Measurements from ENCODE around the gene MRPS34.

The MRPS34 gene

DNA sequence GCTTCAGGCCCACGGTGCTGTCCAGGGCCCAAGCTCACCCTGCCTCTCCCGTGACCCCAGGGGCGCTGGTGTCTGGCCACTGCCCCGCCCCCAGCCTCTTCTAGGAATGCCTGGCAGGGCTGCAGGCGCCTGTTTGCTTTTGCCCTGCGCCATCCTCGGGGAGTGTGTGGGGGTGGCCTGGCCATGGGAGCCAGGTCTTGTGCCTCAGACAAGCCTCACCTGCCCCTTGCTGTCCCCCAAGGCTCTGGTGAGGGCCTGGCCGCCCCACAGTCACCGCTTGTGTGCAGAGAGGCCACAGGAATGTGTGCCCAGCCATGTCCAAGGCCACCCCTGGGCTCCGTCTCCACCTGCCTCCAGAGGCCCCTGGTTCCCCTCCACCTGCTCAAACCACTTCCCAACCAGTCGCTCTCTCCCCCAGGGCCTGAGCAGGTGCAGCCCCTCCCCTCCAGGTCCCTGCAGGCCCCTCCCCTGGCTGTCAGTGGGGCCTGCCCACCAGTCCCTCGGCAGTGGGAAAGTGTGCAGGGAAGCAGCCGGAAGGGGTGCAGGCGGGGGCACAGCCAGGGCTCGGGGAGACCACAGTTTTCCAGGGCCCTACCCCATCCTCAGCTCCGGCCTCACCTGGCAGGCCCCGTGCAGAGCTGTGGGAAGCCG, 21.4 kb upstream of the MRPS34 start:
- DNase-seq (ENCODE audit: low spot score) = no peak

DNA sequence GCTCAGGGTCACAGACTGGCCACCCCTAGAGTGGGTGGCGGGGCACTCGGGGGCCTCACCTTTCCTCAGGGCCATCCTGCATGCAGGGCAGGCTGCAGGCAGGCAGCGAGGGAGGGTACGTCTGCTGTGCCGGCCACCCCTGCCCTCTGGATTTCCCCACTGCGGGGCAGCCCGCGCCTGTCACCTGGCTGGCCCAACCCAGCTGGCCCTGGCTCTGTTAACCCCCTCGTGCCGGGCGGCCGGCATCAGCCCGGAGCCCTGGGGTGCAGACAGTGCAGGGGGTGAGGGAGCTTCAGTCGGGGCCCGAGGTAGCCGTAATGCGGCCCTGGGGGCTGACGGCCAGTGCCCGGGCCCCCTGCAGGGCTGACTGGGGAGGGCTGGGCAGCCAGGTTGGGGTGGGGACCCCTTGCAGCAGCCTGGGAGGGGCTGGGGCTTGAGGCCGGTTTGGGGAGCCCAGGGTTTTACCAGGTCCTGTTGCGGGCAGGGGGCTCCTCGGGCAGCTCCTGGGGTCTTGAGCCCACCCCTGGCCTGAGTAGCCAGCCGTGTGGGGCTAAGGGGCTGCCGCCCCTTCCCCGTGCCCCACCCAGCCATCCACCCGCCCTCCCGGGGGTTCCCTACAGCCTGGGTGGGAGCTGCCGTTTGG, 20.8 kb upstream of the MRPS34 start, which contains the start of gene IGFALS:
Gene IGFALS, minus strand, starts transcription at position 128 of the 643 bp plus-strand sequence. Its CDS starts 53 bp downstream, at position 75.
- no peak for DNase-seq (ENCODE audit: low spot score)

- no peak for DNase-seq (ENCODE audit: low spot score)
Measured at GRCh38 chr16:1792836-1793577, 20.1 kb upstream of the MRPS34 start.

- DNase-seq (ENCODE audit: low spot score) = no peak
Measured at GRCh38 chr16:1791943-1792812, 19.2 kb upstream of the MRPS34 start.

GRCh38 chr16:1791256-1791942, 18.5 kb upstream of the MRPS34 start:
- no peak for DNase-seq (ENCODE audit: low spot score)

DNA sequence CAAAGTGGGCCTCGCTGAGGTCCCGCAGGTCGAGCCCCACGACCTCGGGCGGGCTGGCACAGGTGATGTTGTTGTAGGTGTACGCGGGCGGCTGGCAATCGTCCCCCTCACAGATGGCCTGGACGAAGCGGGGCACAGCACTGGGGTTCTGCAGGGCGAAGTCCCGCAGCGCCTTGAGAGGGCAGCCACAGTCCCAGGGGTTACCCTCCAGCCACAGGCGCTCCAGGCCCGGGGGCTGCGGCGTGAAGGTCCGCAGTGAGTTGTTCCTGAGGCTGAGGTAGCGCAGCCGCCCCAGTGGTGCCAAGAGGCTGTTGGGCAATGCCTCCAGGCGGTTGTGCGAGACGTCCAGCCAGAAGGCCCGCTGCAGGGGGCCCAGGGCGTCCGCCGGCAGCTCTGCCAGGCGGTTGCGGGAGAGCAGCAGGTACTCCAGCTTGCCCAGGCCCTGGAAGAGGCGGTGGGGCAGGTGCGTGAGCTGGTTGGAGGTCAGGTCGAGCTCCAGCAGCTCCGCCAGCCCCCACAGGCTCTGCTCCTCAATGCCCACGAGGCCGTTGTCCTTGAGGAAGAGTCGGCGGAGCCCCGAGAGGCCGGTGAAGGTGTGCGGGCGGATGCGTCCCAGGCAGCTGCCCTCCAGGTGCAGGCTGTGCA, 17.8 kb upstream of the MRPS34 start:
- DNase-seq (ENCODE audit: low spot score) = no peak

- DNase-seq (ENCODE audit: low spot score) = no peak
Measured at GRCh38 chr16:1790261-1790610, 17.3 kb upstream of the MRPS34 start.

DNA sequence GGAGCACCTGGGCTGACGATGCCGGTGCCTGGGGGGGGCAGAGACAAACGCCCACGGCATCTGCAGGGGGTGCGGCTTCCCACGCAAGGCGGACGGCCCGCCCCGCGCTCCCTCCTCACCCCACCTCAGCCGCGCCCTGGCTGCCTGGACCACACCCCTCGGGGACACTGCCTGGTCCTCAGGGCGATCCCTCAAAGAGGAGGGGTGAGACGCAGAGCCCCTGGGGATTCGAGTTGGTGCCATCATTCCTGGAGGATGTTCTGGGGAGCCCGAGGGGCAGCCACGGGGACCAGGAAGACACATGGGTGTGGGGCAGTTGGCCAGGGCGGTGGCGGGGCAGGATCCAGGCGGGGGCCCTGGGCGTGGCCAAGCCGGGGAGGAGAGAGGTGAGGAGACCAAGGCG, 16.7 kb upstream of the MRPS34 start:
- no peak for DNase-seq (ENCODE audit: low spot score)

GRCh38 chr16:1788708-1789100, 15.8 kb upstream of the MRPS34 start:
- DNase-seq (ENCODE audit: low spot score) = no peak

DNA sequence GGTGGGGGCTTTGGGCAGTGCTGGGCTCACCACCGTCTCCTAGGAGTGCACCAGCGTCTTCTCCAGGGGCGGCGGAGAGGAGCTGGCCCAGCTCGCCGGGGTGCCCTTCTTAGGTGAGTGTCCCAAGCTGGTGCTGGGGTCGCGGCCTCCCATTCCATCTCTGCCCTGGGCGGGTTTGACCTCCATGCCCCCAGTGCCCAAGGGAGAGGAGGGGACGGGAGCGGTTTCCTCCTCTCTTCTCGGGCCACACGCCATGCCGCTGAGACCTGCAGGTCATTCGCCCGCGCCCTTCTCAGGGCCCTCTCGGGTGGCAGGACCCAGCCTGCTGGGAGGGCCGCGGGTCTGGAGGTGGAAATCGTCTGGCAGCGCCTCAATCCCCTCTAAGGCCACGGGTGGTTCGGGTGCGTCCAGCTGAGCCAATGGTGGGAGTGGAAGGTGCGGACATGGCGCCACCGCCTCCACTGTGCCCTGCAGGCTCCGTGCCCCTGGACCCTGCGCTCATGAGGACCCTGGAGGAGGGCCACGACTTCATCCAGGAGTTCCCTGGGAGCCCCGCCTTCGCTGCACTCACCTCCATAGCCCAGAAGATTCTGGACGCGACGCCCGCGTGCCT, 15.3 kb upstream of the MRPS34 start:
- DNase-seq (ENCODE audit: low spot score) = no peak

GRCh38 chr16:1787322-1788094, 14.6 kb upstream of the MRPS34 start:
- DNase-seq (ENCODE audit: low spot score) = no peak

- DNase-seq (ENCODE audit: low spot score) = no peak
Measured at GRCh38 chr16:1787056-1787321, 14.1 kb upstream of the MRPS34 start.

DNA sequence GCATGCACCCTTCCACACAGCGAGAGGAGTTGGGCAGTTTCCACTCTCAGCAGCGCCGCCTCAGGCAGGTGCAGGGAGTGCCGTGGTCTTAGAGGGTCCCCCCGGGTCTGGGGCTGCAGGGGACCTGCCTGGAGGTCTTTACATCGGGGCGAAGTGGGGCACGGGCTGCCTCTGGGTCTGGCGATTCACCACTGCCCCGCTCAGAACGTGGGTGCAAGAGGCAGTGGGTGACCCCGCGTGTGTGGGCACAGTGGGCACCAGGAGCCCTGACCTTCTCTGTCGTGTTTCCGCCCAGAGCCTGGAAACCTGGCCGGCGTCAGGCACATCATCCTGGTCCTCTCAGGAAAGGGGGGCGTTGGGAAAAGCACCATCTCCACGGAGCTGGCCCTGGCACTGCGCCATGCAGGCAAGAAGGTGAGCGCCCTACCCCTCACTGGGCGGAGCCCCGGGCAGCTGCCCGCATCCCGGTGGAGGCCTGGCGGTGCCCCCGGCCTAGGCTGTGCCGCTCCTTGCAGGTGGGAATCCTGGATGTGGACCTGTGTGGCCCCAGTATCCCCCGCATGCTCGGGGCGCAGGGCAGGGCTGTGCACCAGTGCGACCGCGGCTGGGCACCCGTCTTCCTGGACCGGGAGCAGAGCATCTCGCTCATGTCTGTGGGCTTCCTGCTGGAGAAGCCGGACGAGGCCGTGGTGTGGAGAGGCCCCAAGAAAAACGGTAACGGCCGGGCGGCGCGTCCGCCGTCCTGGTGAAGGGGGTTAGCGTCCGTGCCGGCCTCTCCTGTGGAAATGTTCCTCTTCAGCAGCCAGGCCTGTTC, 13.5 kb upstream of the MRPS34 start:
- DNase-seq (ENCODE audit: low spot score) = no peak

DNA sequence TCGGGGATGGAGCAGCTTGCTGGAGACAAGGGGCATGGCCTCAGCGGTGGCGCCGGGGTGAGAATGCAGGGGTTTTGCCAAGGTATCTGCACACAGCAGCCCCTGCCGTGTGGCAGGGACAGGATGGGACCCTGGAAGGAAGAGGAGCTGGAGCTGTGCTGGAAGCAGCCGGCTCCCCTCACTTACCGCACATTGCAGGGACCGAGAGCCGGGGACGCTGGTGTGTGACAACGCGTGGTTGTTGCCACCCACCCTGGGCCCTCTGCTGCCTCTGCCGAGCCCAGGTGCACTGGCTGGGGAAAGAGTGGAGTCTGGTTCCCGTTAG, 12.9 kb upstream of the MRPS34 start:
- no peak for DNase-seq (ENCODE audit: low spot score)

DNA sequence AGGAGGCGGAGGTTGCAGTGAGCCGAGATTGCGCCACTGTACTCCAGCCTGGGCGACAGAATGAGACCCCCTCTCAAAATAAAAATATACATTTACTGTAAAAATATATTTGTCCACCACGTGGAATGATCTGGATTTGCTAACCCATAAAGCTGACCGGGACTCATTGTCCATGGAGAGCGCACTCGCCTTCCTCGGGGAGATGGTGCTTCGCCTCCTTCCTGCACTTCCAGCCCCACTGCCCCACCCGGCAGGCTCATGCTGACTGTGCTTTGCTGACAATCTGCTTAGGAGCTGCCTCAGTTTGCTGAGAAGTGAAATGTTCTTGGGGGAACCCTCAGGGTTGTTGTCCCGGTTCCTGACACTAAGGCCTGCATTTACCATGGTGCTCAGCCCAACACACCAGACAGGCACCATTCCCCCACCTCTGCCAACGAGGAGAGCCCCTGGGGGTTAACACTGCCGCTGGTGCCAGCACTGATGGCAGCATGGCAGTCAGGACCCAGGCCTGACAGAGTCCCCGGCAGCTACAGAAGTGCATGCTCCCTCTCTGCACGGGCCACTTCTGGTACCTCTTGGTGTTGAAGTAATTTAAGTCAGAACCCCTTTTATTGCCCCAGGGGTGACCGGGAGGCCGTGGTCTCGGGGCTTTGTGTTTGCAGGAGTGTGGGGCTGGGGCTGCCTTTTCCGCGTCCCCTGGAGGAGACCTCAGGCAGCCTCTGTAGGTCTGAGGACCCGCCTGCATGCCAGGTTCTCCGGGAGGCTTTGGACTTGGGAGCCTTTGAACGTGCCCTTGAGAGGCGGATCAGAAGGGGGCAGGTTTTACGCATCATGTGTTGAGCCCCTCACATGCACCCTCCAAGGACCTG, 12.3 kb upstream of the MRPS34 start:
- DNase-seq (ENCODE audit: low spot score) = no peak

DNA sequence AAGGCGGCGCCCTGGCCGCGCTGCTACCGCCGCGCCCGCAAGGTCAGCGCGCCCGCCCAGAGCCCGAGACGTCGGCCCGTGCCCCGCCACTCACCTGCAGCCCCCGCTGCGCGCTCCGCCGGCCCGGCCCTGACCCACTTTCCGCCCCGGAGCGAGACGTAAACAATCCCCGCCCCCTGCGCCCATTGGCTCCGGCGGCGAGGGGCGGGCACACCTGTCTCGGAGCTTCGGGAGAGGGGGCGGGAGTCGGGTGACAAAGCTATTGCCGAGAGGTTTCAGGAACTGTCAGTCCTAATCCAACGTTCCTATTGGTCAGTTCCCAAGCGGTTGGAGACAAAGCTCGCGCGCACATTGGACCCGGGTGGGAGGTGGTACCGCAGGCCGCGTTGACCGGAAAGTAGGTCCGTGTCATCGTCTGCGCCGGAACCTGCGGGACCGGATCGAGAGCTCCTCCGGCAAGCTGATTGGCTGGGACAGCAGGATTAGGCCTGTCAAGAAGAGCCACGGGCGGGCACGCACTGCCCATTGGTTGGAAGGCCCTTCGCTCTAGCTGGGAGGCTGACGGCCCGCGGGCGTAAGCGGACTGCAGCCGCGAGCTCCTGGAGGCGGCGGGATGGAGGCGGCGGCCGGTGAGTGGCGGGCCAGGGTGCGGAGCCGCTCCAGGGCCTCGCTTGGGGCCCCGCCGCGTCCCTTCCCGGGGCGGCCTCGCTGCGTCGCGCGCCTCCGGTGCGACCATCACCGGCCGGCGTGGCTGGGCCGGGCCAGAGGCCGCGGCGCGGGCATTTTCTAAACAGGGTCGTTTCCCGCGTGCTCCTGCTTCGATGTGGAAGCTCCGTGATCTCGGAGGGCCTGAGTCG, 9.7 kb upstream of the MRPS34 start, which contains the start of the genes NUBP2 and SPSB3:
Gene NUBP2, plus strand, starts transcription at position 553 of the 857 bp plus-strand sequence. Its CDS starts 61 bp downstream, at position 614.
Gene SPSB3, minus strand, starts transcription at position 164 of the 857 bp plus-strand sequence. CDS start 1,088 bp downstream, outside the sequence.
- DNase-seq (ENCODE audit: low spot score) = peak; percentile 100

DNA sequence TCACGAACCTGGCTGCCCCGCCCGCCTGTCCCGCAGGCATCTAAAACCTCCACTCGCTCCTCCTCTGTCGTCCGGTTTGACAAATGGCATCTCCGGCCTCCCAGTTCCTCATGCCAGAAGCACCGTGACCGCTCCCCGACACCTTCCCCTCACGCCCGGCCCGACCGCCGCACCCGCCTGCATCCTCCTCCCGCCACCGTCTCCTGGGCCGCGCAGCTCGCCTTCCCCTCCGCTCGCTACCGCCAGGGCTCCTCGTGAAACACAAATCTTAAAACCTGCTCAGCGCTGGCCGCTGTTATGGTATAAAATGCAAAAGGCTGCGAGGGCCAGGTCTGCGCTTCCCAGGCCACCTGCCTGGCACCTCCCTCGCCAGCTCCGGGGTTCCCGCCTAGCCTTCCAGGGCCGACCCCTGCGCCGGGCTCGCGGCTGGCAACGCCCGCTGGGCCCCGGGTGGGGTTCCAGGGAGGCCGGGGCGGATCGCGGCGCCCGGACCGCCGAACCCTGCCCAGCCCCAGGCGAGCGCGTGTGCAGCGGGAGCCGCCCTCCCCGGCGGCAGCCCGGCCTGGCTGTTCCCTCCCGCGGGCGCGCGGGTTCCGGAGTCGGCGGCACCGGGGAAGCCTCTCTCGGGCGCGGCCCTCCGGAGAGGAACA, 8.9 kb upstream of the MRPS34 start:
- no peak for DNase-seq (ENCODE audit: low spot score)
